ENCODE measurements around the gene RREB1. TPM values are rescaled to one million over a fixed set of nuclear protein-coding genes. Genes with fewer than 3 reads are reported as not detected.

RREB1 gene
- total and polyA plus RNA-seq, 2 donors (not counting 3 experiments of a cell fraction or from before 2014, with no cell fraction given) = 3.7 to 33.0 TPM

- FAIRE-seq = no peak
These were observed 175.9 kb downstream of the RREB1 start for GRCh38 chr6:7283676-7284075.

More at GRCh38 chr6:7283676-7284075, 175.9 kb downstream of the RREB1 start:
- ChIA-PET POLR2A (interaction anchor here (0.7 kb wide), 1 partner anchor 106 kb away, joined by 3 read pairs; the partner anchor contains the start of genes CAGE1 and RIOK1), CTCF (interaction anchor here (0.6 to 4.1 kb wide), 2 partner anchors 7 to 23 kb away, joined by 3 to 37 read pairs; no protein-coding TSS in a partner anchor)
- BruUV-seq (replicated peaks) = no TSS peak
- TF ChIP-seq MYC (IDR thresholded peaks at IDR 0.05; ENCODE audit: low read depth, low read length) (no peak), EZH2 (IDR thresholded peaks at IDR 0.05; ENCODE audit: borderline replicate concordance, low read depth, low read length, severe bottlenecking) (no peak), POLR2AphosphoS5 (IDR thresholded peaks at IDR 0.05; ENCODE audit: insufficient read depth, low read depth, low read length) (no peak), JUN (IDR thresholded peaks at IDR 0.05; ENCODE audit: borderline replicate concordance, insufficient read depth, insufficient read length, low read depth) (no peak), POLR2A (IDR thresholded peaks at IDR 0.05; ENCODE audit: low read depth, low read length) (no peak), CTCF (IDR thresholded peaks at IDR 0.05; ENCODE audit: extremely low read depth in 1 of 2, insufficient read depth in 1 of 2, low read depth in 1 of 2, low read length in 2 of 2) (no peak), MAX (IDR thresholded peaks at IDR 0.05; ENCODE audit: insufficient read depth, insufficient read length) (no peak), FOS (IDR thresholded peaks at IDR 0.05; ENCODE audit: borderline replicate concordance, insufficient read depth, low read length) (no peak), GATA2 (IDR thresholded peaks at IDR 0.05; ENCODE audit: insufficient read depth, insufficient read length, low read depth, low read length) (no peak)
- H3K4me3 ChIP-seq (replicated peaks in 1 of 3; ENCODE audit: insufficient read depth in 1 of 3, low read depth in 1 of 3, low read length in 3 of 3) = no peak overlapping the region
- no peak overlapping the region for H3K27ac ChIP-seq (ENCODE audit: insufficient read depth, low read depth, low read length)
- H3K9ac ChIP-seq (replicated peaks; ENCODE audit: extremely low read depth, insufficient read depth, low read length) = no peak overlapping the region
- peaks cover 2 to 7% of the 10 kb centered on the region in 2 experiments for H3K36me3 ChIP-seq (ENCODE audit: control insufficient read depth in 2 of 2, extremely low read depth in 1 of 2, insufficient read depth in 2 of 2, low read length in 2 of 2)
- no peak overlapping the region for H2AFZ ChIP-seq (ENCODE audit: low read depth, low read length)
- dilution Hi-C loops (cut with MboI; ENCODE audit: extremely low pct_ligation_motif_present, low sequenced_read_pairs) (no loop called here), intact Hi-C loops (cut with micrococcal nuclease) (no loop called here)
- no peaks in the 10 kb centered on the region for H4K20me1 ChIP-seq (replicated peaks; ENCODE audit: control insufficient read depth, extremely low read depth, insufficient read depth, low read length)
- no peaks in the 10 kb centered on the region for H3K27me3 ChIP-seq (ENCODE audit: control insufficient read depth in 2 of 2, insufficient read depth in 2 of 2, low read length in 2 of 2)
- no peaks in the 10 kb centered on the region for H3K9me3 ChIP-seq (replicated peaks; ENCODE audit: control insufficient read depth, insufficient read depth, low read length)
- no peak for DNase-seq (ENCODE audit: low read depth, low spot score)
- no peaks in the 10 kb centered on the region for H3K79me2 ChIP-seq (ENCODE audit: control insufficient read depth, insufficient read depth, low read length)
- H3K4me1 ChIP-seq (ENCODE audit: control insufficient read depth, extremely low read depth, insufficient read depth, low read length) = no peaks in the 10 kb centered on the region
- no peak overlapping the region for H3K4me2 ChIP-seq (ENCODE audit: insufficient read depth, low read length)
- no peaks in the 10 kb centered on the region for H3K9me1 ChIP-seq (replicated peaks; ENCODE audit: control insufficient read depth, extremely low read depth, insufficient read depth, low read length)

Data from endothelial cell of umbilical vein (primary cell).